GM12865 (cell line): ENCODE measurements around the gene ATF5.
"Not testable (repeated sequence)": the region's sequence is repeated elsewhere in the genome, so short reads cannot be mapped to it uniquely, and the experiment has no call there.

ENCODE experiments used
- DNase-seq: peaks from one replicate; pipeline ENCODE4 v3.0.0; 2010; ENCODE audit warnings: low read depth
- H3K4me3 ChIP-seq: 2 replicates; pipeline ENCODE4 v1.5.1; 2011; ENCODE audit warnings: mild to moderate bottlenecking, low read depth, low read length, control low read depth
- CTCF ChIP-seq: IDR thresholded peaks from 2 replicates; pipeline ENCODE4 v1.5.1; 2011; ENCODE audit warnings: low read length, control low read depth, low read depth, inconsistent platforms; ENCODE audit not compliant: insufficient read depth; ENCODE audit errors: missing control alignments

The ATF5 gene

GRCh38 chr19:49954933-49955332 is 25.9 kb downstream of the ATF5 start:
- H3K4me3 ChIP-seq, result no peak overlapping the region
- TF ChIP-seq CTCF, result no peak
- DNase-seq, result no peak

GRCh38 chr19:49956115-49956495 is 27.1 kb downstream of the ATF5 start:
- no peak for TF ChIP-seq CTCF
- H3K4me3 ChIP-seq, result no peak overlapping the region
- DNase-seq, result no peak

- no peak overlapping the region for H3K4me3 ChIP-seq
- no peak for DNase-seq
- TF ChIP-seq CTCF, result no peak
Observed at GRCh38 chr19:49957262-49957915, 28.4 kb downstream of the ATF5 start.

GRCh38 chr19:49958144-49958543 is 29.1 kb downstream of the ATF5 start:
- H3K4me3 ChIP-seq, DNase-seq: not testable (repeated sequence)

GRCh38 chr19:49958596-49958995 is 29.6 kb downstream of the ATF5 start:
- not testable (repeated sequence) for DNase-seq, H3K4me3 ChIP-seq

GRCh38 chr19:49959892-49960291 is 30.9 kb downstream of the ATF5 start:
- H3K4me3 ChIP-seq, DNase-seq: not testable (repeated sequence)

- DNase-seq, H3K4me3 ChIP-seq: not testable (repeated sequence)
Observed at GRCh38 chr19:49960980-49961379, 32.0 kb downstream of the ATF5 start, which contains the start of gene SIGLEC11. TSS of gene SIGLEC11 (minus strand) at chr19:49961172. CDS start at chr19:49961081, 91 bp downstream.

- no peak for TF ChIP-seq CTCF
- DNase-seq, result no peak
- no peak overlapping the region for H3K4me3 ChIP-seq
Observed at GRCh38 chr19:49968279-49968922, 39.4 kb downstream of the ATF5 start.

- not testable (repeated sequence) for H3K4me3 ChIP-seq, DNase-seq
Observed at GRCh38 chr19:49969355-49969754, 40.4 kb downstream of the ATF5 start.
